NOMO-1 treated with DMSO at 0.1 percent for 48 hours (cell line): Measurements from ENCODE around the gene MED12L.
"Not testable (repeated sequence)": the region's sequence is repeated elsewhere in the genome, so short reads cannot be mapped to it uniquely, and the experiment has no call there.

ENCODE experiments used
- DNase-seq: peaks from one replicate; lab custom pipeline; 2025; ENCODE audit not compliant: unreplicated experiment; lab: John Stamatoyannopoulos, UW

The MED12L gene

DNA sequence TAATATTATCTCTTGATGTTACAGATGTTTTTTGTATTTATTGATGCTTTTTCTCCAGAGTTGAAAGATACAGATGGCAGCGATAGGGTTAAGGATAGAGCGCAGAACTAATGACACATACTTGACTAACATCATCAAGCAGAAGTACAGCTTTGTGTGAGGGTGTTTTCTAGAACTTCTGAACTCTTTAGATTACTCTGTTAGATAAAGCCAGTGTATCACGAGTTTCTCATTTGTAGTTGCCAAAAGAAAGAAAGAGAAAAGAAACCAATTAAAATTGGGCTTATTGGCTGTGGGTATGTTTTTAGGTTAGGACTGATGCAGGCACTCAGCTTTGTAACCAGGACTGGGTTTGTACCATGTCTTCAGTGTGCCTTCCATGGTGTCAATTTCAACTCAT, 124.2 kb downstream of the MED12L start:
- no peak for DNase-seq

DNA sequence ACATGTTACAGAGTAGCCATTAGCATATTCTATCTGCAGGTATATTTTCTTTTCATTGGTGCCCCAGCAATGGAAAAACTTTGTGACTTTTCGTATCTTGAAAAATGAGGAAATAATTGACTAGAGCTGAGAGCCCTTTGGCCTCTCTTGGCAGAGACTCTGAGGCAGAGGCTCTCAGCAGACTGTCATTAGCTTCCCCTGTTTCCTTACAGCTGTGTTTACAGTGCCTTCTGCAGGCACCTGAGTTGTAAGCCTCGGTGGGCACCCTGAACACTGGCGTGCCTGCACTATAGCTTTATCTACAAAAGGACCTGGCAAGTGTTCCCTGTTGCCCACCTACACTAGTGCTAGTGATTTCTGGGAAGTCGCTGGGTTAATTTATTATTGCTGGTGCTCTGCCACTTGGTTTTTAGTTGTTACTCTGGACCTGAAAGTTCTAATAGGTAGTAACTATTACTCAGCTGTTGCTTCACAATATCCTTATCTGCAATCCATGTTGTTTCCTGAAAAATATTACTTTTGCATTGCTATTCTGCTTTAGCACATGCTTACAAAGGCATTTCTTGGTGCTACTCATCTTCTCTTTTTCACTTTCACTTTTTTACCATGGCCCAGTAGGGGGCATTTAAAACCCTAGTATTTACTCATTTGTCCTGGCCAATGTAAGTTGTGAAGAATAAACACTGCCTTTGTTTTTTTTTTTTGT, 125.4 kb downstream of the MED12L start:
- peak; percentile 64 for DNase-seq

DNA sequence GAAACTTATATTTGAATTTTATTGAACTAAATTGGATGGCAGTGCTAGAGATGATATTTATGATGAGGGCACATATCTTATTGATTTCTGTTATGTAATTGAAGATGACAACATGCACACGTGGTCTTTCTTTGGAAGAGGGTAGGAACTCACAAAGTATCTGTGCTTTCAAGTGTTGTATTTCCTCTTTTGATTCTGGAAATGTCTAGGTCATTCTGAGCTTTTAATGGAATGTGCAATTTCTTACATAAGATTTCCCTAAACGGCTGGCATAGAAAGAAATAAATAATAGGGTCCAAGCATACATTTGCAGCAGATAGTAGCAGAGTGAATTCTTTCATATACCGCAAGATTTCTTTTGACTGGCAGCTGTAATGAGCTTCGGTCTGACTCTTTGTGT, 127.7 kb downstream of the MED12L start:
- DNase-seq = no peak

DNA sequence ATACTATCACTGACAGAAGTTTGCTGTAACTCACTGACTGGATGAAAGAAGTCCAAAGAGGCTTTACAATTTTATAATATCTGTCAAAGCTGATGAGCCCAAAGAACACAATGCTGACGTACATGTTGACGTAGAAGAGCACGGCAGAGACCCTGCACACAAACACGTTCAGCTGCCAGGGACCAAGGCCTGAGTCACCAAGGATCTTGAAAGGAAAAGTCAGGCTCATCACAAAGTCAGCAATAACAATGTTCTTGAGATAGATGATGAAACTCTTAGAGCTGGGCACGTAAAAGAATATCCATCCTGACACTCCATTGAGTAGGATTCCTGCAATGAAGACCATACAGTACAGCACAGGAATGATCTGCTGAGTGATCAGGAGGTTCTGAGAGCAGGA, 128.4 kb downstream of the MED12L start:
- no peak for DNase-seq

DNA sequence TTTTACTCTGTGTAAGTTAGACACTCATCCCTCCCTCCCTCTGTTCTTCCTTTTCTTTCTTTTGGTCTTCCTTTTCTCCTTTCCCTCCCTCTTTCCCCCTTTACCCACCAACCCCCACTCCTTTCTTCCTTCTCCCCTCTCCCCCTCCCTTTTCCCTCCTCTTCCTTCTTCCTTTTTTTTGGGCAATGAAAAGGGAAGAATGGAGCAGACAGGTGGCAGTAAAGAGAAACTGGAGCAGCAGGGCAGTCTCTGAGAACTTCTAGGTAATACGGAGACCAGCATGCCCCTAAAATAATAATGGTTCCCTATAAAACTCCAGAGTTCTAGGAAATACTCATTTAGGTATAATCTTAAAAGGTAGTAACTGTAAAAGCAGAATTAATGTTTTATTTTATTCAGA, 129.0 kb downstream of the MED12L start:
- no peak for DNase-seq

DNA sequence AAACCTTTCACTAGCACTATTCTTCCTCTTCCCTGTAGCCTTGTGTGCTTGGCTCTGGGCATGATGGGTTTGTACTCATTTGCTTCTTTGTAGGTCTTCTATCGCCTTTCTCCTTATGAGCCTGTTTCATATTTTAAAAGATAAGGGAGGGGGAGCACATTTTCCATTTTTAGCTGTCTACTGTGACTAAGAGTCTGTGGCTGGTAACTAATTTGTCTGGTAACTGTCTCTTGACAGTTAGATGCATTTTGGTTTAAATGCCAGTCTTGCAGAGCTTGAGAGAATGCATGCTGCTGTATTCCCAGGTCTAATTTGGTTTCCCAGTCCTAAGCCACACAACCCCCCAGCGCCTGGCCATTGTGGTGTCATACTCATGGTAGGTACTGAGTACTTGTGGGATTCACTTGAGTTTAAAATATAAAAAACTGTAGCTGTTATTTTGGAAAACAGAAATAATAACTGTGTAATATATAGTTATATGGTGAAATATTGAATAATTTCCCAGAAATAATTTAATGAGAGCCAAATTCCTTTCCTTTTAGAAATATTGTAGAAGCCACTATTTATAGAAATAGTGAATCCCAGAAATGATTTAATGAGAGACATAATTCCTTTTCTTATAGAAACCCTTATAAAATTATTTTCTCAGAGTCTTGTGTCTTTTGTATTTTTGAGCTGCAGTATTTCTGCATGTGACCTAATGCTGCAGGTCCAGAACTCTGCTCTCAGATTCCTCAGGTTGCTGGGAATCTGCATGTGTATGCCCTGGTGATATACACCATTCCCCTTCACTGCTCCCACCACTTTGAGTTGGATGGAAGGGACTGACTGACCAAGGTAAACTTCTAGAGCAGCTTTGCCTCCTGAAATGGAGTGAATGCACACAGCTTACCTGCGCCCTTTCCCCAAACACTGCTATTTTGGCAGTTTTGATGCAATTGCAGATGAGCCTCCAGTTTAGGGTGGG, 131.5 kb downstream of the MED12L start:
- peak; percentile 49 for DNase-seq

DNA sequence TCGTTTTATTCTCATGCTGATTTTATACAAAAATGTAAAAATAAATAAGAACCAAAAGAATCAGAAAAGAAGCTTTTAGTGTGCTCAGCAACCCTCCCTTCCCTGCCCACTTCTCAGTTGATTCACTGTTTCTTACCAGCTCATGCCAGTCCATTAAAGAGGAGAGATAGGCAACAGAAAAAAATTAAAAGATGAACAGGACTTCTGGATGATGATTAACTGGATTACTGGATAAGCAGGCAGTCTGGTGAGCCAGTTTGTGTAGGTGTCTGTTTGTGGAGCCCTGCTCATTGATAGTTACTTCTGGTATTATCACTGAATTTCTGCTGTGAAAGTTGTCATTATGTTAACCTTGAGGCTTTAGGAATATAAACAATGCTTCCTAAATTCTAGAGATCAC, 132.7 kb downstream of the MED12L start:
- DNase-seq = no peak

DNA sequence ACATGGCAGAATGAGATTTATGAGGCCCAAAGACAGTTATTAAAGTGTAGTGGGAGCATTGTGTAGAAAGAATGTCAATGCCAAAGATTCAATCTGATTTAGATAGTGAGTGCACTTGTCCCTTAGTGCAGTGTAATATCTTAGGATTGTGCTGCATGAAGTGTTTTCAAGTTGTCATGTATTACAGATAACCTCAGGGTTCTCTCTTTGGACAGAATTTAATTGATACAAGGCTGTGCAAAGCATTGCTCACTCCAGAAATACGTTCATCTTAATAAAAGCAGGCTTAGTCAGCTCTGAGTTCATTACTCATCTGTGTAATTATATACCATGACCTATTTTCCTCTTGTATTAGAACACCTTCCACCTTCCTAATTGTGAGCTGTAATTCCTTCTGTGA, 133.6 kb downstream of the MED12L start:
- peak; percentile 26 for DNase-seq

DNA sequence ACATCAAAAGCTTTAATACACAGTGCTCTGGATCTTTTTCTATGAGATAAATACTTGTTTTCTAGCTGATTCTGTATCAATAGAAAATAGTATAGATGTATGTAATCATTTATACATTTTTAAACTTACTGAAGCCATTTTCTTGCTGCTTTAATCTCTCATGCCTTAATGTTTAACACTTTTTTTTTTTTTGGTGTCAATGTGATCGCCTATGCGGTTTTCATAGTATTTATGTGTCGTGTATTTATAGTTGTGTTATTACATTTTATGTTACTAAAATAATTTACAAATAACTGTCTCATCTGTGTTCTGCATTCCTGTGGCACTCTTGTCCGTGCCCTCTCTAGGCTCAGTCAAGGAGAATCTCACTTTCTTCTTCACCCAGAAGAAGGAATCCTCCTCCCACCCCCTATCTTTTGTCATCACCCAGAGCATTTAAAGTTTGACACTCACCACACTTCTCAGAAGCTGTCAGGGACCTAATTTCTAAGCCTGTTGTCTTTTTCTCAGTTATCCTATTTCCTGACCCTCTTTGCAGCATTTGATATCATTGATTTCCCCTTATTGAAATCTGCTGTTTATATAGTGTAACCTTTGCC, 138.9 kb downstream of the MED12L start:
- no peak for DNase-seq

DNA sequence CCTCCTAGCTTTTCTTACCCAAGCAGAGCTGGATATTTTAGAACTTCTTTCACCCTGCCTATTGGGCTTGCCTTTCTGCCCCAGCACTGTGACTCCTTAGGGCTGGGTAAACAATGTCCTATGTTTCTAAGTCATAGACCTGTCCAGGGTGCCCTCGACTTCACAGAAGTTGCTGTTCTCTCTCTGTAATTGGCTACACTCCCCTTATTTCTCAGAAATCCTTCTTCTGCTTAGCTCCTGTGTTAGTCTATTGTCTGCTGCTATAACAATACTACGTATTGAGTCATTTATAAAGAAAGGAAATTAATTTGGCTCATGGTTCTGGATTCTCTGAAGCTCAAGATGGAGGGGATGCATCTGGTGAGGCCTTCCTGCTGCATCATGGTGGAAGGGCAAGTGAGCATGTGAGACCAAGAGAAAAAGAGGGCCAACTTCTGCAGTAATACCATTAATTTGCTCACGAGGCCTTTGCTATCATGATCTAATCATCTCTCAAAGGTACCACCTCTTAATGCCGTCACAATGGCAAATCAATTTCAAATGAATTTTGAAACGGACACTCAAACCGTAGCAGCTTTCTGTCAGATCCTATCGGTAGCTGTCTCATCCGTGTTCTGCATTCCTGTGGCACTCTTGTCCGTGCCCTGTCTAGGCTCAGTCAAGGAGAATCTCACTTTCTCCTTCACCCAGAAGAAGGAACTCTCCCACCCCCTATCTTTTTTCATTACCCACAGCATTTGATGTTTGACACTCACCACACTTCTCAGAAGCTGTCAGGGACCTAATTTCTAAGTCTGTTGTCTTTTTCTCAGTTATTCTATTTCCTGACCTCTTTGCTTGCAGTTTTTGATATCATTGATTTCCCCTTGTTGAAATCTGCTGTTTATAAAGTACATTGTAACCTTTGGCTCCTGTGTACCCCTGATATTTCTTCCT, 139.8 kb downstream of the MED12L start:
- no peak for DNase-seq

DNA sequence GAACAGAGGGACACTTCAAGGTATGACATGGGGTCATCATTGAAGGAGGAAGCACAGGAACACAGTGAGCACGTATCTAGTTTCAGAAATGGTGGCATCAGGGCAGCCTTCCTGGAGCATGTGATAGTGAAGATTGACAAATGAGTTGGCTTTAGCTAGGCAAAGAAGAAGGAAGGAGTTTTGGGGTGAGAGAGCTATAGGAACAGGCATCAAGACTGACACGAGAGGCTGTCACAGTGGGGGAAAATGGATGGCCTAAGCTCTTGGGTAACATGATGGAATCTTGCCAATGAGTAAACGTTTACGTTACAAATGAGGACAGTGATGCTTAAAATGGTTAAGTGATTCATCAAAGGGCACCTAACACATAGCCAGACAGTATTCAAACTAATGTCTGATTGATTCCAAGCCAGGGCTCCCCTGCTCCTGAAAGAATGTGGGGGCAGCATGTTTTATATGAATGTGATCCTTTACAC, 140.7 kb downstream of the MED12L start:
- DNase-seq = peak; percentile 85

DNA sequence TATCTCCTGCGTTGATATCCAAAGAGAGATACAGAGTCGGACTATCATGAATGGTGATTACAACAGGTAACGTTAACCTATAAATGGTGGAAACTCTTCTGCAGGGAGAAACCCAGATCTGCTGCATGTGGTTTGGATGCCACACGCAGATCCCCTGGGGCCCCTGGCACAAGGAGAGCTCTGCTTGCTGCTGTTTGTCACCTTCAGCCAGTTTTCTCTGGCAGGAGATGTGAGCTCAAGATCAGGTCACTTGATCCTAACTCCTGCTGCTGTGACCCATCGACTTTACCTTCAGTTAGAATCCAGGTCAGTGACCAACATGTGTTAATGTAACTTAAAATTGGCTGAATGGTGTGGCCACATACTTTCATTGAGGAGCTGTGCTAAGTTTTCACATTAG, 141.4 kb downstream of the MED12L start:
- DNase-seq = no peak

DNA sequence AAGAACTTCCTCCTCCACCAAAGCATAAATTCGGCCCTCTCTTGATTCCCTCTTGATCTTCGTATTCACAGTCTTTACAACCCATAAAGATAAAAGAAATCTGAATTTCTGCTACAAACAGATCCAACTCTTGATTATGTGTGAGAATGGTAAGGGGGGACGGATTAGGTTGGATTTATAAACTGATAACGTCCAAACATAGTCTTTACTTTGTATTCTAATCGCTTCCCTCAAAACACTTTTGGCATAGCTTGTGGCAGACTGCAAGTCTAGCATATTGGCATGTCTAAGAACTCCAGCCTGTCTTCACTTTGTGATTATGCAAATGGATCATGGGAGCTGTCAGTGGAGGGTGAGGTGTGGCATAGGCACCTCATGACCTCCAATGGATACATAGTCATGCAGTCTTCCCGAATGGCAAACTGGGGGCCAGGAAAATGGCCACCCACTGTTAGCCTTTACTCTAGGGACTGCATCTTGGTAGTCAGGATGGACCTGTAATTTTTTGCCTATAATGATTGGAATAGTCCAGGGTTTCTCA, 141.9 kb downstream of the MED12L start:
- DNase-seq = no peak

DNA sequence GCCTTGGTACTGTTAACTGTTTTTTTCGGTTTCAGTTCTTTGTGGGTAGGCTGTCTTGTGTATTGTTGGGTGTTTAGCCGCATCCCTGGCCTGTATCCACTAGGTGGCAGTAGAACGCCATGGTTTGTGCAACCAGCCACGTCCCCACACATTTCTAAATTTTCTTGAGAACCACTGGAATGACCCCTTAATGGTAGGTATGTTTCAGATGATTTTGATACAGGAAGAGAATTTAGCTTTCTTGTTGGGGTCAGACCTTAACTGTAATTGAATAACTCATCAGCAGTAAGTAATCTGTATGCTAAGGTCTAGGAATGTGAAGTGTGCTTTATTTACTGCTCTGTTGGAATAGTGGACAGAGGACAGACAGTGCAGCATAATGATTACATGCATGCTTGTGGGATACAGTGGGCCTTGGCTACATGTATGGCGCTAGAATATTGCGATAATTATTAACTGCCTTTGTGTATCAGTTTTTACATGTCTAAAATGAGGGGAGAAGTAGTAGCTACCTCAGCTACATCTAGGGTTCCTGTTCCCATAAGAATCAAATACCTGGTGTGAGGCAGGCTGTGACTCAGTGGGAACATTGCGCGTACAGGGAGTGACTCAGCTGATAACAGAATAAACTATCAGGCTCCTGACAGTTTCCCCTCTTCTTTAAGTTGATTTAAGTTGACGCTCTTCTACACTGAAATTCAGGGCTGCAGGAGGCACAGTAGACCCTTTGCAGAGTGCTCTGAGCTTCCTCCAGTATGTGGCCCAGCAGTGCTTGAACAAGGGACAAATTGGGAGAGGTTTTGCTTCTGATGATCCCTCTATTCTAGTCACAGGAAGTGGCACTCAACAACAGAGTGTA, 142.6 kb downstream of the MED12L start:
- DNase-seq = peak; percentile 90

DNA sequence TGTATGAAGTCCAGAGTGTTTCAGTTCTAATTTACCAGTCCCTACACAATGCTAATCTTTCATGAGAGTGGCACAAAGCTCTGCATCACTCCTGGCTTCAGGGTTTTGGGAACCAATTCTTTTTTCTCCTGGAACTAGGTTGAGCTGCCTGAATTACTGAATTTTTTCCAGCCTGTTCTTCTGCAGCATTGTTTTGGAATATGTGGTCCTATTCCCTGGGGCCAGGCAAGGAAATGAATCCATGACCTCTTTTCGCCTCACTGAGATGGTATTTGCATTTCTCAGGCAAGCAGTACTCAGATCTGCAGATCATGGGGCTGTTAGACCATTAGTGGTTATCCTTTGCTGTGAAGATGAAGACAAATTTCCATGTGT, 143.2 kb downstream of the MED12L start:
- no peak for DNase-seq

DNA sequence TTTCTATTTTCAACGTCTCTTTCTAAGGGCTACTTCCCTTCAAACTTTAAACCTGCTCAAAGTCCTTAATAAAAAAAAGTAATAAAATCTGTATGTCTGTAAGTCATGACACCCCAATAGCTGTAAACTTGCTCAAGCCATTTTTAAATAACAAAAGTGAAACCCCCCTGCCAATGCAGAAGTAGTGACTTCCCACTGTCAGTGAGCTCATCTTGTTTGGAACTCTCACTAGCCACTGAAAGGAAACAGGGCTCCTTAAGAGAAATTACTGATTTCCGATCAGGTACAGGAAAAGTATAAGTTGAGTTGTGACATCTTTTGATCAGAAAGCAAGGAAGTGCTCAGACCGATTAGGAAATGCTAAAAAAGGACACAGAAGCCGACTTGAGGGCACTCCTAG, 145.2 kb downstream of the MED12L start:
- DNase-seq = peak; percentile 89

DNA sequence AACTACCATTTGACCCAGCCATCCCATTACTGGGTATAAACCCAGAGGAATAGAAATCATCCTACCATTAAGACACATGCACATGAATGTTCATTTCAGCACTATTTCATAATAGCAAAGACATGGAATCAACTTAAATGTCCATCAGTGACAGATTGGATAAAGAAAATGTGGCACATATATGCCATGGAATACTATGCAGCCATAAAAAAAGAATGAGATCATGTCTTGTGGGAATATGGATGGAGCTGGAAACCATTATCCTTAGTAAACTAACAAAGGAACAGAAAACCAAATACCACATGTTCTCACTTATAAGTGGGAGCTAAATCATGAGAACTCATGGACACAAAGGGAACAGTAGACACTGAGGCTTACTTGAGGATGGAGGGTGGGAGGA, 146.9 kb downstream of the MED12L start:
- not testable (repeated sequence) for DNase-seq

DNA sequence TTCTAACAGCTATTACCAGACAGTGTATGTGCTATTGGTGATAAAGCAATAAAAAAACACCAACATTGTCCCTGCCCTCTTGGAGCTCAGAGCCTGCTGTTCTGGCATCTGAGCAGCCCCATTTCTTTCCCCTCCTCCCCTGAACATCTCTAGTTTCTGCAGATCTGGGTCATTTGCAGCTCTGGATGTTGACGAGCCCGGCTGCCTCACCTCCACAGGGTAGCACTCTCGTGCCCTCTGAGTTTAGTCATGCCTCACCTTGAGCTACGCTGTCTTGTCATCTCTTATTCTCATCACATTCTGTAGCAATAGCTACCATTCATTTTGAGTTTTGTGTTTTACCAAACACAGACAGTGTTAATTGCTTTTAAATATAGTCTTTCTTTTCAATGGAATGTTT, 147.5 kb downstream of the MED12L start:
- no peak for DNase-seq

DNA sequence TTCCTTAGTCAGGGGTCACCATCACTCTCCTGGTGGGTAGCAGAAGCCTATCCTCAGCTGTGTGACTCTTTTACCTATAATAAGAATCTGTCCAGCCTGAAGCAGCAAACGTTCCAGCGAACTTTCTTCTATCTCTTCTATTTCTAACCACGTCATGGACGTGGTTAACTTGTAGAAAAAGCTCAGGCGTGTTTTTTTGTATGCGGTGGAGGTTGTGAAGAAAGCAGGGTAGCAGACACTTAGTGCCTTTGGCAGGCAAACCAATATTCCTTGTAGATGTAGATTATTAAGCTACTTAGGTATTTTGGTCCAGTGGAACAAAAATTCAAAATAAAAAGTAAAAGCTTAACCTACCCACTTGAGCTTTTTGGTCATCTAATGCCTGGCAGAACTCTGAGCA, 149.4 kb downstream of the MED12L start:
- no peak for DNase-seq

DNA sequence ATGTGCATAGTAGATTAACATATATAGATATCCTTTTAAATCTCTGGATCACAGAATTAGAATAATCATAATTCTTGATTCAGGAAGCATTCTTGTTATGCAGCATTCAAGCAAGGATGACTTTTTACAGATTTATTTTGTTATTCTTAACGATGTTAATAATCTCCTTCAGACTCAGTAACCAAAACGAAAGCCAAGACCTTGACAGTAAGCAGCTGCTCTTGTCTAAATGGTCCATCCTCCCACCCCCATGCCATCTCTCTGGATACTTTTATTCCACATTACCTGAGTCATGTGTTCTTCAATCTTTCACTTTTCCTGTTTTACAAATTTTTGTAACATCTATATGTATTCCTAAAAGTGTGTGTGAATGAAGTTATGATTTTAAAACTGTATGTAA, 150.9 kb downstream of the MED12L start:
- DNase-seq = no peak
